ENCODE data around the gene PPP1R12A.

DNA sequence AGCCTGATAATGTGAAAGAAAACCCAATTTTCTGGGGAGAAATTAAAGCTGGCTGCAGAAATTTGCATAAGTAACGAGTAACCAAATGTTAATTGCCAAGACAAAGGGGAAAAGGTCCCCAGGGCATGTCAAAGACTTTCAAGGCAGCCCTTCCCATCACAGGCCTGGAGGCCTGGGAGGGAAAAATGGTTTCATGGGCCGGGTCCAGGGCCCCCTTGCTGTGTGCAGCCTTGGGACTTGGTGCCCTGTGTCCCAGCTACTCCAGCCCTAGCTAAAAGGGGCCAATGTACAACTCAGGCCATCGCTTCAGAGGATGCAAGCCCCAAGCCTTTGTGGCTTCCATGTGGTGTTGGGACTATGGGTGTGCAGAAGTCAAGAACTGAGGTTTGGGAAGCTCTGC lies 96.5 kb downstream of the PPP1R12A start:
- no peak for TF ChIP-seq CTCF (conservative IDR thresholded peaks at IDR 0.05; ENCODE audit: low read depth, low read length)
- TF ChIP-seq POLR2A (IDR thresholded peaks at IDR 0.05; ENCODE audit: low read depth, low read length) = no peak
- no peak for TF ChIP-seq MAZ (IDR thresholded peaks at IDR 0.05; ENCODE audit: borderline replicate concordance, low read depth, low read length)
- TF ChIP-seq, protein P1, sequence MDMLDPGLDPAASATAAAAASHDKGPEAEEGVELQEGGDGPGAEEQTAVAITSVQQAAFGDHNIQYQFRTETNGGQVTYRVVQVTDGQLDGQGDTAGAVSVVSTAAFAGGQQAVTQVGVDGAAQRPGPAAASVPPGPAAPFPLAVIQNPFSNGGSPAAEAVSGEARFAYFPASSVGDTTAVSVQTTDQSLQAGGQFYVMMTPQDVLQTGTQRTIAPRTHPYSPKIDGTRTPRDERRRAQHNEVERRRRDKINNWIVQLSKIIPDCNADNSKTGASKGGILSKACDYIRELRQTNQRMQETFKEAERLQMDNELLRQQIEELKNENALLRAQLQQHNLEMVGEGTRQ (IDR thresholded peaks at IDR 0.05; ENCODE audit: low read depth, low read length) = no peak
- TF ChIP-seq ELK1 (IDR thresholded peaks at IDR 0.05; ENCODE audit: borderline replicate concordance, low read depth, low read length) = no peak
- no peak for TF ChIP-seq RAD21 (IDR thresholded peaks at IDR 0.05; ENCODE audit: low read length)
- no peak for TF ChIP-seq MXI1 (IDR thresholded peaks at IDR 0.05; ENCODE audit: borderline replicate concordance, low read depth, low read length)
- no peak for TF ChIP-seq MAFK (IDR thresholded peaks at IDR 0.05; ENCODE audit: low read depth, low read length)
- TF ChIP-seq SMC3 (IDR thresholded peaks at IDR 0.05; ENCODE audit: low read depth, low read length) = no peak
- TF ChIP-seq CHD1 (IDR thresholded peaks at IDR 0.05; ENCODE audit: low read depth, low read length) = no peak
- no peak for TF ChIP-seq FOS (IDR thresholded peaks at IDR 0.05; ENCODE audit: low read depth, low read length)
